Activated naive CD8-positive, alpha-beta T cell treated with anti-CD3 and anti-CD28 coated beads for 36 hours (primary cell): ENCODE measurements around the gene KASH5. TPM values are rescaled to one million over a fixed set of nuclear protein-coding genes. Genes with fewer than 3 reads are reported as not detected.

ENCODE experiments used
- DNase-seq: peaks from one replicate; pipeline ENCODE4 v3.0.0; 2021
- H3K27ac Mint-ChIP-seq: one replicate; pipeline ENCODE4 v1.8.0; 2022; ENCODE audit warnings: mild to moderate bottlenecking, moderate library complexity, mixed read lengths
- H3K27me3 Mint-ChIP-seq: one replicate; pipeline ENCODE4 v1.8.0; 2022; ENCODE audit warnings: mild to moderate bottlenecking, mixed read lengths
- H3K36me3 Mint-ChIP-seq: one replicate; pipeline ENCODE4 v1.8.0; 2021; ENCODE audit warnings: mild to moderate bottlenecking, mixed read lengths
- H3K4me1 Mint-ChIP-seq: one replicate; pipeline ENCODE4 v1.8.0; 2021; ENCODE audit warnings: mixed read lengths
- H3K4me3 Mint-ChIP-seq: one replicate; pipeline ENCODE4 v1.8.0; 2022; ENCODE audit warnings: mild to moderate bottlenecking, moderate library complexity, mixed read lengths
- H3K9me3 Mint-ChIP-seq: one replicate; pipeline ENCODE4 v1.8.0; 2022; ENCODE audit warnings: mixed read lengths
- total RNA-seq, 2 experiments: library from RNA; stranded (reverse); gene quantifications; one replicate each; pipeline ENCODE4 v1.2.3, GENCODE V29; 2021

Gene KASH5
- total RNA-seq, 2 experiments from 2014 or later, result 0.45 to 1.1 TPM

DNA sequence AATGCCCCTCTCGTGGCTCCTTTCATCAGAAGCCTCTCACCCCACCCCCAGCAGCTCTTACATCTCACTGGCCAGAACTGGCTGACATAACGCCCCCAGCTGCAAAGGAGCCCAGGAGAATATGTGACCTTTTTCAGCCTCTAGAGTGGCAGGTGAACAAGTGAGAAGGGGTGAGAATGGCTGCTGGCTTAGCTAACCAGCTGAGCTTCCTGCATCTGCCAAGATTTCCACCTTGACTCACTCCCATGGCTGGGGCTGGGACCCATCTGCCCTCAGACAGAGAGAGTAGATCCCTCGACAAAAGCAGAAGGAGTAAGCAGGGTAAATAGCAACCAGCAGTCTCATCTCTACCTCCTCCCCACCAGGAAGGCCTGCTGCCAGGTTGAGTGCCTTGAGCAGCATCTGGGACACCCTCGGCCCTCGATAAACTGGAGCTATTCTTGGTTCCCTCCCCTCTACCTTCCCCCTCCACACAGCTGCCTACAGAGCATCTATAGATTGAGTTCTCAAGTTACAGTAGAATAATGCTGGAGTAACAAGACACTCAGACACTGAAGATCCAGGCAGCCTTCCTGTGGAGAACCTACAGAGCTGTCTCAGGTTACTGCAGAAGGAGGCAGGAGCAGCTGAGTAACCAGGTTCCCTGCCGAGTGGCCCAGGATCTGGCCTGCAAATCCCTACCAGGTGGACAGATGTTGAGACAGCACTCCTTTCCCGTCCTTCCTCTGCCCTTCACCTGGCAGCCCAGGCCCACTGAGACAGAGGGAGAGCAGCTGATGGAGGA, 15.5 kb downstream of the KASH5 start:
- Mint-ChIP-seq H3K4me1 (peaks cover 21% of the 10 kb centered on the region), H3K27me3 (peaks cover 4% of the 10 kb centered on the region), H3K36me3 (no peaks in the 10 kb centered on the region), H3K4me3 (no peak overlapping the region), H3K27ac (no peak overlapping the region), H3K9me3 (no peaks in the 10 kb centered on the region)
- DNase-seq, result no peak

DNA sequence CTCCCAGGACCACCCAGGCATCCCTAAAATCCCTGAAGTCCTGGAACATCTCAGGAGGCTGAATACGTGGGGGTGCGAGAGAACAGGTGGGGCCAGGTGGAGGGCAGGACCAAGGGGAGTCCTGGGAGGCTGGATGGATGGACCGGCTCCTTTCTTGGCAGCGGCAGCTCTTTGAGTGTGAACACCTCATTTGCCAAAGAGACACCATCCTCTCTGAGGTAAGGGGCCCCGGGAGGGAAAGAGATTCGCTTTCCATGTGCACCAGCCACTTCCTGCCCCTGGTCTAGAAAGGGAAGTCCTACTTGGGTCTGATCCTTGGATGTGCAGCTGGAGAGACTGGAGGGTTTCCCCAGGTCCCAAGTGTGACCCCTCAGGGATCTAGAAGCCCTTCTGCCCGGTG, 19.0 kb downstream of the KASH5 start:
- Mint-ChIP-seq H3K9me3 (no peaks in the 10 kb centered on the region), H3K36me3 (no peaks in the 10 kb centered on the region), H3K27ac (no peak overlapping the region), H3K4me1 (peaks cover 42% of the 10 kb centered on the region), H3K27me3 (peaks cover 4% of the 10 kb centered on the region), H3K4me3 (no peak overlapping the region)
- DNase-seq, result no peak

DNA sequence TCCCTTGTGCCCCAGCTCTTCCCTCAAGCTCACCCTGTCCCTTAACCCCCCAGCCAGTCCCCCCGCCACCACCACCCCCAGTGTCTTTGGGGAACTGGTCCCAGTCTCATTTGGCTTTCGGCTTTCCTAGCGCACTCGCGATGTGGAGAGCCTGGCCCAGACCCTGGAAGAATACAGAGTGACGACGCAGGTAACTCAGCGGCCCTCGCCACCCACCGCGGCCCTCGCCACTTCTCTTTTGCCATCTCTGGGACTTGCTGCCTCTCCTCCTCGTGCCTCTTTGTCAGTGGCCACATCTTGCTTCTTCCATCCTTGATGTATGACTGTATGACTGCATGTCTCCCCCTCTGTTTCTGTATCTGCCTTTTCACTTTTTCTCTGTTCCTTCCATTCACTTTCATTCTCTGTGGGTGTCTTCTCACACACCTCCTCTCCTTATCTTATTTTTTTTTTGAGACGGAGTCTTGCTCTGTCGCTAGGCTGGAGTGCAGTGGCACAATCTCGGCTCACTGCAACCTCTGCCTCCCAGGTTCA, 19.5 kb downstream of the KASH5 start:
- Mint-ChIP-seq H3K27ac (no peak overlapping the region), H3K27me3 (peaks cover 4% of the 10 kb centered on the region), H3K4me1 (peaks cover 44% of the 10 kb centered on the region), H3K4me3 (no peak overlapping the region), H3K9me3 (no peaks in the 10 kb centered on the region), H3K36me3 (no peaks in the 10 kb centered on the region)
- no peak for DNase-seq

DNA sequence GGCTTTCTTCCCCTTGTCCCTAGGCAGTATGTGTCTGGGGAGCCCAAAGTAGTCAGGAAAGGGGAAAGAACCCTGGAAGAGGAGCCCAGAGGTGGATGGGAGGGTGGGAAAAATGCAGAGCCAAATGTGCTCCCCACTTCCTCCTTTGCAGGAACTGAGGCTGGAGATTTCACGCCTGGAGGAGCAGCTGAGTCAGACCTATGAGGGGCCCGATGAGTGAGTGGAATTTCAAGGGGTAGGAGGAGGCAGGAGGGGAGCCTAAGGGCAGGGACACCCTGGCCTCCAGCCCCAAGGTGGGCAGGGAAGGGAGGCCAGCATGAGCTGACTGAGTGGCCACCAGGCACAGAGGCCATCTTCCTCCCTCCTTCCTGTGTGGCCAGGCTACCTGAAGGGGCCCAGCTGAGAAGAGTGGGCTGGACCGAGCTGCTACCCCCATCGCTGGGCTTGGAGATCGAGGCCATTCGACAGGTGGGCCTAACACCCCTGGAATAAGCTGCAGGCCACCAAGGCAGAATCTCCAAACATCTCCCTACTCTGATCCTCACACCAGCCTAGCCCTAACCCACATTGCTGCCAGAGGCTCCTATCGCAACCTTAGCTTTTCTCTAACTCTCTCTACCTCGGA, 20.9 kb downstream of the KASH5 start:
- Mint-ChIP-seq H3K4me1 (peaks cover 41% of the 10 kb centered on the region), H3K36me3 (no peaks in the 10 kb centered on the region), H3K4me3 (peak overlapping the region; percentile 44), H3K27ac (peak overlapping the region; percentile 54), H3K27me3 (peaks cover 4% of the 10 kb centered on the region), H3K9me3 (no peaks in the 10 kb centered on the region)
- no peak for DNase-seq

DNA sequence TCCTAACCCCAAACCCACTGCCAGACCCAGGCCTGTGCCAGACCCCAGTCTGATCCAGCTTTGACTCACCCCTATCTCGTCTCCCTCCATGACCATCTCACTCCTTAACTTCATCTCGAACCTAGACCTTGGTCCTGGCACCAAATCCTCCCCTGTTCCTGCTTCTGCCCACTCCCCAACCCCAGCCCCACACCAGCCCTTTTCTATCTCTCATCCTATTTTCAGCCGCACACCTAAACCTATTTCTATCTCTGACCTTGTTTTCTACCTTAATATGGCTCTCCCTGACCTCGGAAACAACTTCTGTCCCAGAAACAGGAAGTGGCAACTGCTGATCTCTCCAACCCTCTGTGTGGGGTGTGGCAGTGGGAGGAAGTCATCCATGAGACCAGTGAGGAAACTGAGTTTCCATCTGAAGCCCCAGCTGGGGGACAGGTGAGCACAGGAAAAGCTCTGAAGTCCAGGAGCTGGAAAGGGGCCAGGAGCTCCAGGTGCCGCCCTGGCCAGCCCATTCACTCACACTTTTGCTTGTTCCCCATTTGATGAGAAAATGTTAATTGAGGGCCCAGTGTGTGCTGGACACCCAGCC, 21.5 kb downstream of the KASH5 start:
- DNase-seq, result no peak
- Mint-ChIP-seq H3K36me3 (no peaks in the 10 kb centered on the region), H3K9me3 (no peaks in the 10 kb centered on the region), H3K27me3 (peaks cover 4% of the 10 kb centered on the region), H3K4me1 (peaks cover 41% of the 10 kb centered on the region), H3K27ac (peak overlapping the region; percentile 54), H3K4me3 (peak overlapping the region; percentile 44)

DNA sequence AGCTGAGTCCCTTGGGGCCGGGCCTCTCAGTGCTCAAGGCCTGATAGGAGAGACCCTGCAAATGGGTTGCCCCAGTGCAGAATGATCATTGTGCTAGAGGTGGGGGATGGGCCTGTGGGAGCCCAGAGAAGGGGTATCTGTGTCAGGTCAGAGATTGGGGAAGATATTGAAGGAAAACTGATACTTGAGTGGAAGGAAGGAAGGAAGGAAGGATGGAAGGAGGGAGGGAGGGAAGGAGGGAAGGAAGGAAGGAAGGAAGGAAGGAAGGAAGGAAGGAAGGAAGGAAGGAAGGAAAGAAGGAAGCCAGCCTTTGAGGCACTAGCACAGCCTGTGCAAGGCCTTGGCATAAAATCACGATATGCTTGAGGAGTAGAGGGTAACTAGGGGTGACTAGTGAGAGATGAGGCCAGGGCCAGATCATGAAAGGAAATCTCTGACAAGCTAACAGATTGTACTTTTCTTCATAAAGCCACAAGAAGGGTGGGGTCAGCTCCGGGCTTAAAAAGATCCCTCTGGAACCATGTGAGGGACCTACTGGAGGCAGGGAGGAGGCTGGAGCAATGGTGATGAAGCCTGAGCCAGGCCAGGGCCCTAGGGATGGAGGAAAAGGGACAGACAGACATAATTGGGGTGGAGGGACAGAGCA, 23.8 kb downstream of the KASH5 start:
- DNase-seq, result no peak
- no peak overlapping the region for H3K27ac Mint-ChIP-seq
- H3K27me3 Mint-ChIP-seq, result peaks cover 4% of the 10 kb centered on the region
- H3K4me3 Mint-ChIP-seq, result no peak overlapping the region
- H3K36me3 Mint-ChIP-seq, result no peaks in the 10 kb centered on the region
- H3K9me3 Mint-ChIP-seq, result no peaks in the 10 kb centered on the region
- H3K4me1 Mint-ChIP-seq, result peaks cover 40% of the 10 kb centered on the region

DNA sequence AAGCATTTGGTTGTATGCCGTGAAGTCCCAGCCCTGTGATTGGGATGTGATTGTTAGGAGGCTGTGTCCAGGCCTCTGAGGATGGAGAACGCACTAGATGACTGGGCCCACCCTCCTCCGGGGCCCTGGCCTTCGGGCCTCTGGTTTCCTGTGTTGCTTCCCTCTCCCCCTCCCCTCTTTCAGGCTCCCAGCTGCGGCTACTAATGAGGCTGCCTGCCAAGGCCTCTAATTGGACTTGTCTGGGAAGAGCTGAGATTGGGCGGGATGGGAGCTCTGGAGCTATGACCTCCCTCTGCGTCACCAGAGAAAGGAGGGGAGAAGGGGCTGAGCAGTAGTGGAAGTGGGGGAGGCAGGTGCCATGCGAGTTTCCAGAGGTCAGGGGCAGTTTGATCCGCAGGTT, 25.3 kb downstream of the KASH5 start:
- Mint-ChIP-seq H3K27me3 (peaks cover 7% of the 10 kb centered on the region), H3K9me3 (no peaks in the 10 kb centered on the region), H3K4me3 (no peak overlapping the region), H3K4me1 (peaks cover 30% of the 10 kb centered on the region), H3K27ac (no peak overlapping the region), H3K36me3 (no peaks in the 10 kb centered on the region)
- DNase-seq, result no peak

DNA sequence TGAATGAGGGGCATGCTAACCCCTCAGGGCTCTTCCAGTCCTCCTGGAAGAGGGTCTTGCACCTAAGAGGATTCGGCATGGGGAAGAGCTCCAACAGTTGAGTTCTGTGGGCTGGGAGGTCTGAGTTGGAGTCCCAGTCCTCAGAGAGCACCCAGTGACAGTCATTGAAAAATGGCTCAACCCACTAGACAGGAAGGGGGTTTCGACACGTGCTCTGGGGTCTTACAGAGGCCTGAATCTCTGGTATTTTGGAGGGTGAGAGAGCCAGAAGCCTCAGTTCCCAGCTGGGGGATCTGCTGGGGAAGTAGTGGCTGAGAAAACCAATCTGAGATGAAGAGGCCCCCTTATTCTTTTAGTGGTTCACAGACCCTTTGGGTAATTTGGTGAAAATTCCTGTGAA, 26.2 kb downstream of the KASH5 start:
- peaks cover 15% of the 10 kb centered on the region for H3K27me3 Mint-ChIP-seq
- no peak for DNase-seq
- no peaks in the 10 kb centered on the region for H3K9me3 Mint-ChIP-seq
- H3K27ac Mint-ChIP-seq, result no peak overlapping the region
- no peak overlapping the region for H3K4me3 Mint-ChIP-seq
- no peaks in the 10 kb centered on the region for H3K36me3 Mint-ChIP-seq
- peaks cover 20% of the 10 kb centered on the region for H3K4me1 Mint-ChIP-seq

DNA sequence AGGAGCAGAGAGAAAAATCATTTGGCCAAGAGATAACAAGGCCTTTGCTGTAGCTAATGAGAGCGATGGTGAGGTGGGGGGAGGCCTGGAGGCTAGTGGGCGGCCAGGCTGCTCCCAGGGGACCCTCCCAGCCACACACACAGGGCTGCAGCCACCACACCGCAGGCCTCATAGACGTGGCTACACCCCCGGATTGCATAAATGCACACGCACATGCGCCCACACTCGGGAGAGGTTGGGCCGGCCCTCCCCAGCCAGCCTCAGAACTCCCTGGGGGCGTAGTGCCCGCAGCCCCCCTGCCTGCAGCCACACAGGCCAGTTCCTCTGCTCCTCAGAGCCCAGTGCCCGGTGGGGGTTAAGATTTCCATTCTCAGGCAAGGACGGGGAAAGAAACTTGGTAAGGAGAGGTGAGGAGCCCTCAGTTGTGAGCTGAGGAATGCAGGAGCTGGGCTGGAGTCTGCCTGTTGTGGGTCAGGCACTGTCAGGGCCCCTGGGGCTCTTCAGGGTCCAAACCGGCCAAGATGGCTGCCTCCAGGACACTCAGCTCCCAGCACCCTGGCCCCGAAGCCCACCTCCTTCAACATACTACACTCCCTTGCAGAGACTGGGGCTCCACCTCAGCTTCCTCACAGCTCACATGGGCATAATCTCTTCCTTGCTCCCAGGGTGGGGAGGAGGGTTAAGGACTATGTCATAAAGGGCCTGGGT, 27.2 kb downstream of the KASH5 start:
- no peak overlapping the region for H3K4me3 Mint-ChIP-seq
- no peak for DNase-seq
- no peak overlapping the region for H3K27ac Mint-ChIP-seq
- H3K4me1 Mint-ChIP-seq, result peaks cover 10% of the 10 kb centered on the region
- peaks cover 25% of the 10 kb centered on the region for H3K27me3 Mint-ChIP-seq
- H3K9me3 Mint-ChIP-seq, result no peaks in the 10 kb centered on the region
- no peaks in the 10 kb centered on the region for H3K36me3 Mint-ChIP-seq

DNA sequence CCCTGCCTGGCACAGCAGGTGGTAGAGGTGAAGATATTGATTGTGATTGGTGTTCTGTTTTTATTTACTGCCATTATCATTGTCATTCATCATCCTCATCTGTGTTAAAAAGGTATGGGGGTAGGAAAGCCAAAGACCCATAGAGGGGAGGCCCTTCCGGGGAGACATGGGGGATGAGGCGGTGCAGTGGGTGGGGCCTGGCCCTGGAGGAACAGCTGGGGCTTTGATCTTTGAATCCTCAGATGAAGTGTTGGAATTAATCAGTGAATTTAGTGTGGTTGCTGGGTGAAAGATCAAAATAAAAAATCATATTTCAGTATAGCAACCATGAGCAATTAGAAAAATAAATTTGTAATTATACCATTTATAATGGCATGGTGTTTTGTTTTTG, 27.8 kb downstream of the KASH5 start:
- DNase-seq, result no peak
- Mint-ChIP-seq H3K27ac (no peak overlapping the region), H3K4me3 (no peak overlapping the region), H3K9me3 (no peaks in the 10 kb centered on the region), H3K36me3 (no peaks in the 10 kb centered on the region), H3K27me3 (peaks cover 31% of the 10 kb centered on the region), H3K4me1 (peaks cover 10% of the 10 kb centered on the region)

DNA sequence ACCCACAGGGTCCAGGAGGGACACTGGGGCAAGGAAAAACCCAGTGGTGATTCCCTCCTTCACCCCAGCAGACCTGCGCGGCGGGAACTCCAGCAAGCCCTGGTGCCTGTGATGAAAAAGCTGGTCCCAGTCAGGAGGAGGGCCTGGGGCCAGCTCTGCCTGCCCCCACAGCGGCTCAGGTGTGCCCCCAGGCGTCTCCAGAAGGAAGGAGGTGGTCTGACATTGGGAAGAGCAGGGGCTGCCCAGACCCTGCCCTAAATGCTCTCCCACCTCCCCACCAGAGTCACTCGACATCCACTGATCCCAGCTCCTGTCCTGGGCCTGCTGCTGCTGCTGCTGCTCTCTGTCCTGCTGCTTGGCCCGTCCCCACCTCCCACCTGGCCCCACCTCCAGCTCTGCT, 29.0 kb downstream of the KASH5 start:
- Mint-ChIP-seq H3K4me3 (no peak overlapping the region), H3K9me3 (no peaks in the 10 kb centered on the region), H3K27ac (no peak overlapping the region), H3K27me3 (peaks cover 44% of the 10 kb centered on the region), H3K36me3 (no peaks in the 10 kb centered on the region), H3K4me1 (peaks cover 13% of the 10 kb centered on the region)
- DNase-seq, result no peak

DNA sequence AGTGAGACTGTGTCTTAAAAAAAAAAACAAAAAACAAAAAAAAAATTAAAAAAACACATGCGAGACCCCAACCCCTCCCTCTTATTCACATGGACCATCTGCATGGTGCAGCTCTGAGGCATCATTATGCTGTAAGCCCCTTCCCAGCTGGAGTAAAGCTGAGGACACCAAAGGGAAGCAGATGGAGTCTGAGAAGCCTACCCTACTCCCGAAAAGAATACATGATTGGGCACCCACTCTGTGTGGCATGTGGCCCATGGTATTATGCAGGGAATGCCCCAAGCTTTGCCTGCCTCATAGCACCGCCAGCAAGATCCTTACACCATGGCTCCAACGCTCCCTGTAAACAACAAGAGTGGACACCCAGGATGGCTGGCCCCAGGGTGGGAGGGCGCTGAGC, 30.5 kb downstream of the KASH5 start:
- Mint-ChIP-seq H3K4me1 (peaks cover 18% of the 10 kb centered on the region), H3K4me3 (no peak overlapping the region), H3K27me3 (peaks cover 55% of the 10 kb centered on the region), H3K9me3 (no peaks in the 10 kb centered on the region), H3K27ac (no peak overlapping the region), H3K36me3 (no peaks in the 10 kb centered on the region)
- DNase-seq, result no peak

DNA sequence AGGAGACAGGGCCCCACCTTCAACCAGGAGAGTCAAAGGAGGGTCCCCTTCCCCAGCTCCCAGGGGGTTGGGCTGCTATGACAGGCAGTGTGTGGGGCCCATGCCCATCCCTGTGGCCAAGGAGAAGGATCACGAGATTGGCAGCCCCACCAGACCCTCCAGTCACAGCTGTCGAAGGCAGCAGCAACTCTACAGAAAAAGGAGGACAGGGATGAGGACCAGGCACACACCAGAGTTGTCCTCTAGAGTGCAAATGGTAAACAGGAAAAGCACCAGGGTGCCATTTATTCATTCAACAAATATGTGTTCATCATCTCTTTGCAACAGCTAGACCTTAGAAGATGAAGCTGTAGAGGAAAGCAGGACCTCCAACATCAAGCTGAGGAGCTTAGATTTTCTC, 31.1 kb downstream of the KASH5 start:
- no peak for DNase-seq
- Mint-ChIP-seq H3K27ac (no peak overlapping the region), H3K27me3 (peaks cover 62% of the 10 kb centered on the region), H3K4me3 (no peak overlapping the region), H3K4me1 (peaks cover 23% of the 10 kb centered on the region), H3K36me3 (no peaks in the 10 kb centered on the region), H3K9me3 (no peaks in the 10 kb centered on the region)

DNA sequence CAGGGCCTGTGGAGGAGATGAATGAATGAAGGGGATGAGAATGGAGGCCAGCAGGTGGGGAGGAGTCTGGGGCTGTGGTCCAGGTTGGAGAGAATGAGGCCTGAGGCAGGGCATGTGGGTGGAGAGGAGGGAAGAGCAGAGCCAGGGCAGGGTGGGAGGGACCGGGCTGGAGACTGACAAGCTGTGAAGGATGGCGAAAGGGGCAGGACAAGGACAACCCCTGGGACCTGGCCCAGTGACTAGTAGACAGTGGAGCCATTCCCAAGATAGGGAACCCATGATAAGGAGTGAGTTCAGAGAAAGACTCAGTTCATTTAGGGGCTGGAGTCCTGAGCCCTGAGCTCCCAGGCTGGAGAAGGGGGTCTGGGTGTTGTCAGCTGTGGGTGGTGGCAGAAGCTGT, 32.2 kb downstream of the KASH5 start:
- Mint-ChIP-seq H3K4me3 (peak overlapping the region; percentile 2), H3K36me3 (no peaks in the 10 kb centered on the region), H3K27ac (no peak overlapping the region), H3K27me3 (peaks cover 72% of the 10 kb centered on the region), H3K9me3 (no peaks in the 10 kb centered on the region), H3K4me1 (peaks cover 25% of the 10 kb centered on the region)
- no peak for DNase-seq
